ENCODE results near the gene CUX1. TPM values are rescaled to one million over a fixed set of nuclear protein-coding genes. Genes with fewer than 3 reads are reported as not detected.
A peak's percentile ranks its signal among the peaks of the same experiment; 100 is the strongest.

The CUX1 gene
- total RNA-seq, 2 experiments from 2014 or later = 35.6 to 38.0 TPM

- Histone ChIP-seq H3K36me3 (ENCODE audit: insufficient read depth, low read length) (no peaks in the 10 kb centered on the region), H3K9me3 (ENCODE audit: control insufficient read depth in 1 of 2, insufficient read depth in 1 of 2, low read length in 2 of 2) (no peaks in the 10 kb centered on the region), H3K4me1 (ENCODE audit: insufficient read depth, low read length) (no peaks in the 10 kb centered on the region), H3K27ac (ENCODE audit: low read depth in 1 of 2, low read length in 2 of 2) (no peak overlapping the region), H3K27me3 (ENCODE audit: control insufficient read depth in 1 of 2, insufficient read depth in 2 of 2, low read length in 2 of 2) (no peaks in the 10 kb centered on the region), H3K4me3 (ENCODE audit: low read length) (no peak overlapping the region)
- ChIA-PET POLR2A (no interaction called here), CTCF (no interaction called here)
- ATAC-seq (ENCODE audit: poor library complexity) (no peak), DNase-seq (no peak)
- no peaks in the 10 kb centered on the region for H3K27me3 Mint-ChIP-seq
- intact Hi-C loops (cut with DNase I, micrococcal nuclease) = no loop called here
- H3K9me3 Mint-ChIP-seq = no peaks in the 10 kb centered on the region
- H3K27ac Mint-ChIP-seq = no peak overlapping the region
- H3K4me1 Mint-ChIP-seq (ENCODE audit: low read depth) = no peaks in the 10 kb centered on the region
- no peak for TF ChIP-seq CTCF (IDR thresholded peaks at IDR 0.05)
- peaks cover 3% of the 10 kb centered on the region for H3K36me3 Mint-ChIP-seq (ENCODE audit: low read depth)
- no peak overlapping the region for H3K4me3 Mint-ChIP-seq
Observed at GRCh38 chr7:102221961-102222360, 404.5 kb downstream of the CUX1 start.

GRCh38 chr7:102222445-102222844 lies 405.0 kb downstream of the CUX1 start:
- no peak overlapping the region for H3K4me3 Mint-ChIP-seq
- ChIA-PET CTCF (no interaction called here), POLR2A (no interaction called here)
- Histone ChIP-seq H3K4me1 (ENCODE audit: insufficient read depth, low read length) (no peaks in the 10 kb centered on the region), H3K27me3 (ENCODE audit: control insufficient read depth in 1 of 2, insufficient read depth in 2 of 2, low read length in 2 of 2) (no peaks in the 10 kb centered on the region), H3K36me3 (ENCODE audit: insufficient read depth, low read length) (peaks cover 3% of the 10 kb centered on the region), H3K9me3 (ENCODE audit: control insufficient read depth in 1 of 2, insufficient read depth in 1 of 2, low read length in 2 of 2) (no peaks in the 10 kb centered on the region), H3K27ac (ENCODE audit: low read depth in 1 of 2, low read length in 2 of 2) (no peak overlapping the region), H3K4me3 (ENCODE audit: low read length) (no peak overlapping the region)
- no peaks in the 10 kb centered on the region for H3K27me3 Mint-ChIP-seq
- H3K9me3 Mint-ChIP-seq = no peaks in the 10 kb centered on the region
- DNase-seq (no peak), ATAC-seq (ENCODE audit: poor library complexity) (no peak)
- H3K36me3 Mint-ChIP-seq (ENCODE audit: low read depth) = peaks cover 8% of the 10 kb centered on the region
- intact Hi-C loops (cut with DNase I, micrococcal nuclease) = no loop called here
- TF ChIP-seq CTCF (IDR thresholded peaks at IDR 0.05) = no peak
- H3K4me1 Mint-ChIP-seq (ENCODE audit: low read depth) = no peaks in the 10 kb centered on the region
- H3K27ac Mint-ChIP-seq = no peak overlapping the region

- H3K27me3 ChIP-seq (ENCODE audit: control insufficient read depth in 1 of 2, insufficient read depth in 2 of 2, low read length in 2 of 2) = no peaks in the 10 kb centered on the region
- no peak for DNase-seq
- H3K27ac ChIP-seq (ENCODE audit: low read depth in 1 of 2, low read length in 2 of 2) = no peak overlapping the region
- Mint-ChIP-seq H3K4me3 (no peak overlapping the region), H3K36me3 (ENCODE audit: low read depth) (peaks cover 15% of the 10 kb centered on the region), H3K4me1 (ENCODE audit: low read depth) (no peaks in the 10 kb centered on the region), H3K9me3 (no peaks in the 10 kb centered on the region), H3K27me3 (no peaks in the 10 kb centered on the region), H3K27ac (peak overlapping the region; percentile 53)
- H3K4me3 ChIP-seq (ENCODE audit: low read length) = no peak overlapping the region
- CTCF ChIA-PET = no interaction called here
- POLR2A ChIA-PET = no interaction called here
- ATAC-seq (ENCODE audit: poor library complexity) = no peak
- peaks cover 6% of the 10 kb centered on the region for H3K36me3 ChIP-seq (ENCODE audit: insufficient read depth, low read length)
- intact Hi-C loops (cut with DNase I, micrococcal nuclease) = no loop called here
- no peaks in the 10 kb centered on the region for H3K4me1 ChIP-seq (ENCODE audit: insufficient read depth, low read length)
- H3K9me3 ChIP-seq (ENCODE audit: control insufficient read depth in 1 of 2, insufficient read depth in 1 of 2, low read length in 2 of 2) = no peaks in the 10 kb centered on the region
- no peak for TF ChIP-seq CTCF (IDR thresholded peaks at IDR 0.05)
Observed at GRCh38 chr7:102223184-102223583, 405.8 kb downstream of the CUX1 start.
